ENCODE data around the gene OLFML1. TPM values are rescaled to one million over a fixed set of nuclear protein-coding genes. Genes with fewer than 3 reads are reported as not detected.

OLFML1 gene
- total RNA-seq, 6 experiments from 2014 or later: 2.2 to 5.5 (median 3.0) TPM

GRCh38 chr11:7544021-7544420 lies 58.7 kb downstream of the OLFML1 start:
- TF ChIP-seq POLR2A (IDR thresholded peaks at IDR 0.05) (no peak), CTCF (IDR thresholded peaks at IDR 0.05) (no peak)
- no peaks in the 10 kb centered on the region for H3K9me3 ChIP-seq
- H3K27ac ChIP-seq: no peak overlapping the region
- intact Hi-C loops (cut with DNase I): no loop called here
- 63% methylated on average over 1 of the region's 3 CpGs for WGBS (ENCODE audit: insufficient coverage, low coverage, low lambda C conversion rate, missing lambda C conversion rate)
- H3K27me3 ChIP-seq: no peaks in the 10 kb centered on the region
- H3K4me3 ChIP-seq: no peak overlapping the region
- no peak for DNase-seq
- ATAC-seq: no peak
- no peaks in the 10 kb centered on the region for H3K4me1 ChIP-seq
- H3K36me3 ChIP-seq: no peaks in the 10 kb centered on the region

- Histone ChIP-seq H3K36me3 (no peaks in the 10 kb centered on the region), H3K27ac (no peak overlapping the region), H3K4me1 (peaks cover 0 to 9% (median 0%) of the 10 kb centered on the region in 4 donors), H3K9me3 (no peaks in the 10 kb centered on the region), H3K4me3 (no peak overlapping the region), H3K27me3 (no peaks in the 10 kb centered on the region)
- TF ChIP-seq POLR2A (IDR thresholded peaks at IDR 0.05) (no peak), CTCF (IDR thresholded peaks at IDR 0.05) (no peak)
- 85% methylated on average over 4 of the region's 4 CpGs for WGBS (ENCODE audit: insufficient coverage, low coverage, low lambda C conversion rate, missing lambda C conversion rate)
- DNase-seq (no peak), ATAC-seq (no peak)
- intact Hi-C loops (cut with DNase I): no loop called here
Observed at GRCh38 chr11:7545611-7546010, 60.3 kb downstream of the OLFML1 start.

- intact Hi-C loops (cut with DNase I): no loop called here
- no peak for ATAC-seq
- H3K36me3 ChIP-seq: no peaks in the 10 kb centered on the region
- no peaks in the 10 kb centered on the region for H3K27me3 ChIP-seq
- H3K4me3 ChIP-seq: no peak overlapping the region
- no peak for DNase-seq
- no peak overlapping the region for H3K27ac ChIP-seq
- H3K4me1 ChIP-seq: peaks cover 0 to 9% (median 0%) of the 10 kb centered on the region in 4 donors
- TF ChIP-seq CTCF (IDR thresholded peaks at IDR 0.05): no peak
- TF ChIP-seq POLR2A (IDR thresholded peaks at IDR 0.05): no peak
- no peaks in the 10 kb centered on the region for H3K9me3 ChIP-seq
- 86% methylated on average over 2 of the region's 3 CpGs for WGBS (ENCODE audit: insufficient coverage, low coverage, low lambda C conversion rate, missing lambda C conversion rate)
Observed at GRCh38 chr11:7546324-7546791, 61.1 kb downstream of the OLFML1 start.

- no peaks in the 10 kb centered on the region for H3K27me3 ChIP-seq
- H3K36me3 ChIP-seq: no peaks in the 10 kb centered on the region
- TF ChIP-seq CTCF (IDR thresholded peaks at IDR 0.05): no peak
- no peak for TF ChIP-seq POLR2A (IDR thresholded peaks at IDR 0.05)
- DNase-seq (no peak), ATAC-seq (no peak)
- H3K4me1 ChIP-seq: peaks cover 0 to 9% (median 0%) of the 10 kb centered on the region in 4 donors
- WGBS (ENCODE audit: insufficient coverage, low coverage, low lambda C conversion rate, missing lambda C conversion rate): 47% methylated on average over 2 of the region's 4 CpGs
- intact Hi-C loops (cut with DNase I): no loop called here
- no peak overlapping the region for H3K4me3 ChIP-seq
- no peaks in the 10 kb centered on the region for H3K9me3 ChIP-seq
- H3K27ac ChIP-seq: no peak overlapping the region
Observed at GRCh38 chr11:7547687-7548086, 62.4 kb downstream of the OLFML1 start.

Measured in right lobe of liver (tissue), 6 donors.